Activated naive CD8-positive, alpha-beta T cell treated with anti-CD3 and anti-CD28 coated beads for 36 hours (primary cell): ENCODE measurements around the gene MYBBP1A. TPM values are rescaled to one million over a fixed set of nuclear protein-coding genes. Genes with fewer than 3 reads are reported as not detected.

Experiments used
- DNase-seq: peaks from one replicate; pipeline ENCODE4 v3.0.0; 2021
- H3K27ac Mint-ChIP-seq: one replicate; pipeline ENCODE4 v1.8.0; 2022; ENCODE audit warnings: mild to moderate bottlenecking, moderate library complexity, mixed read lengths
- H3K27me3 Mint-ChIP-seq: one replicate; pipeline ENCODE4 v1.8.0; 2022; ENCODE audit warnings: mild to moderate bottlenecking, mixed read lengths
- H3K36me3 Mint-ChIP-seq: one replicate; pipeline ENCODE4 v1.8.0; 2021; ENCODE audit warnings: mild to moderate bottlenecking, mixed read lengths
- H3K4me1 Mint-ChIP-seq: one replicate; pipeline ENCODE4 v1.8.0; 2021; ENCODE audit warnings: mixed read lengths
- H3K4me3 Mint-ChIP-seq: one replicate; pipeline ENCODE4 v1.8.0; 2022; ENCODE audit warnings: mild to moderate bottlenecking, moderate library complexity, mixed read lengths
- H3K9me3 Mint-ChIP-seq: one replicate; pipeline ENCODE4 v1.8.0; 2022; ENCODE audit warnings: mixed read lengths
- total RNA-seq, 2 experiments: library from RNA; stranded (reverse); gene quantifications; one replicate each; pipeline ENCODE4 v1.2.3, GENCODE V29; 2021

Gene MYBBP1A
- total RNA-seq, 2 experiments from 2014 or later: 174 to 176 TPM

- H3K4me1 Mint-ChIP-seq: peaks cover 9% of the 10 kb centered on the region
- no peak for DNase-seq
- H3K9me3 Mint-ChIP-seq: no peaks in the 10 kb centered on the region
- no peak overlapping the region for H3K4me3 Mint-ChIP-seq
- no peak overlapping the region for H3K27ac Mint-ChIP-seq
- peaks cover 36% of the 10 kb centered on the region for H3K36me3 Mint-ChIP-seq
- no peaks in the 10 kb centered on the region for H3K27me3 Mint-ChIP-seq
Observed at GRCh38 chr17:4550534-4551039, 4.6 kb downstream of the MYBBP1A start.

GRCh38 chr17:4549781-4550533, 5.2 kb downstream of the MYBBP1A start:
- DNase-seq: no peak
- no peak overlapping the region for H3K27ac Mint-ChIP-seq
- H3K4me3 Mint-ChIP-seq: no peak overlapping the region
- no peaks in the 10 kb centered on the region for H3K27me3 Mint-ChIP-seq
- H3K36me3 Mint-ChIP-seq: peaks cover 33% of the 10 kb centered on the region
- H3K9me3 Mint-ChIP-seq: no peaks in the 10 kb centered on the region
- H3K4me1 Mint-ChIP-seq: peaks cover 8% of the 10 kb centered on the region

- Mint-ChIP-seq H3K27ac (no peak overlapping the region), H3K4me1 (peaks cover 6% of the 10 kb centered on the region), H3K27me3 (no peaks in the 10 kb centered on the region), H3K4me3 (no peak overlapping the region), H3K9me3 (no peaks in the 10 kb centered on the region), H3K36me3 (peaks cover 23% of the 10 kb centered on the region)
- no peak for DNase-seq
Observed at GRCh38 chr17:4548721-4549531, 6.3 kb downstream of the MYBBP1A start.

DNA sequence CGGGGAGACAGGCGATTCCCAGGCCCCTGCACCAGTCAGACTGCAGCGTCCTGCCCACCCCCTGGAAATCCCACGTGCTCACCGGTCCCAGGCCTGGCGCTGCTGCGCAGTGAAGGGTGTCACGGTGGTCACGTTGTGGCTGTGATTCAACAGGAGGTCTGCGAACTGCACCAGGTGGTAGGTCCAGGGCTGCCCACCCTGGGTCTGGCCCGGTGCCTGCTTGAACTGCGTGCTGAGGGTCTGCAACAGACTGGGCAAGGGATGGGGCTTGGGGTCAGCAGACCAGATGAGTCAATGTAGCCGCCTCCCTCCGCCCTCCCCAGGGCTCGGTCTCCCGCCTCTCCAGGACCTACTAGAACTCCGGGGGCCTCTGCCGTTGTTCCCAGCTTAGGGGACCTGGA, 7.1 kb downstream of the MYBBP1A start:
- Mint-ChIP-seq H3K36me3 (peaks cover 21% of the 10 kb centered on the region), H3K4me1 (peaks cover 2% of the 10 kb centered on the region), H3K27ac (no peak overlapping the region), H3K9me3 (no peaks in the 10 kb centered on the region), H3K27me3 (no peaks in the 10 kb centered on the region), H3K4me3 (no peak overlapping the region)
- DNase-seq: no peak

DNA sequence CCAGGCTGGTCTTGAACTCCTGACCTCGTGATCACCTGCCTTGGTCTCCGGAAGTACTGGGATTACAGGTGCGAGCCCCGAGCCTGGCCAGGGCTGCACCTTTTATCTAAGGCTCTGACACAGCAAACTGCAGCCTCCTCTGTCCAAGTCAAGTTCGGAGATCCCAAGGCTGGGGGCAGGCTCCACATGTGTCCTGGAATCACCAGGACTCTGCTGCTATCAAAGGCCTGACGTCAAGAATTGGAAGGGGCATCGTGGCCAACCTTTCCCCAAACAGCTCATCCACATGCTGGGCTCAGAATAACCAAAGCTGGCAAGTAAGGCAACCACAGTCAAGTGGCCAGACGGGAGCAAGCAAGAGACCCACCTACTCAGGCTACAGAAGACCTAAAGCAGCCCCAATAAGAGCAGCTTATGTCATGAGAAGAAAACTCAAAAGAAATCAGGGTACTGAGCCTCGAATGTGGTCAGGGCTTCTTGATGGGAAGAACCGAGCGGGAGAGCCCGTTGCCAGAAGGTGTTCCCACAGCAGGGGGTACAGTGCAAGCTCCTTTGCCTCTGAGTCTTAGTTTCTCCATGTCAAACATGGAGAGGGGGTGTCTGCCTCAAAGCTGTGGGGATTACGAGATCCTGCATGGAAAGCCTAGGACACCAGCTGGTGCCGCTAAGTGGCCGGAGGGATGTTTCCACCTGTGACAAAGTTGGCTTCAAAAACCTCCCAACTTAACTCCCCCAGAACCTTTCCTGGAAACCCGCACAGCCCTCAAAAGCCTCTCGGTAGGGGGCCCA, 7.9 kb downstream of the MYBBP1A start:
- no peak for DNase-seq
- H3K4me1 Mint-ChIP-seq: peaks cover 2% of the 10 kb centered on the region
- no peak overlapping the region for H3K27ac Mint-ChIP-seq
- H3K36me3 Mint-ChIP-seq: peaks cover 23% of the 10 kb centered on the region
- H3K4me3 Mint-ChIP-seq: no peak overlapping the region
- no peaks in the 10 kb centered on the region for H3K9me3 Mint-ChIP-seq
- no peaks in the 10 kb centered on the region for H3K27me3 Mint-ChIP-seq

- Mint-ChIP-seq H3K4me3 (no peak overlapping the region), H3K4me1 (no peaks in the 10 kb centered on the region), H3K27me3 (no peaks in the 10 kb centered on the region), H3K27ac (no peak overlapping the region), H3K36me3 (peaks cover 14% of the 10 kb centered on the region), H3K9me3 (no peaks in the 10 kb centered on the region)
- no peak for DNase-seq
Observed at GRCh38 chr17:4545217-4545951, 9.8 kb downstream of the MYBBP1A start.

GRCh38 chr17:4544951-4545216, 10.3 kb downstream of the MYBBP1A start:
- Mint-ChIP-seq H3K4me3 (no peak overlapping the region), H3K9me3 (no peaks in the 10 kb centered on the region), H3K4me1 (no peaks in the 10 kb centered on the region), H3K27me3 (no peaks in the 10 kb centered on the region), H3K36me3 (peaks cover 14% of the 10 kb centered on the region), H3K27ac (no peak overlapping the region)
- DNase-seq: no peak

GRCh38 chr17:4544135-4544950, 10.8 kb downstream of the MYBBP1A start:
- no peaks in the 10 kb centered on the region for H3K9me3 Mint-ChIP-seq
- peaks cover 15% of the 10 kb centered on the region for H3K36me3 Mint-ChIP-seq
- no peaks in the 10 kb centered on the region for H3K27me3 Mint-ChIP-seq
- DNase-seq: no peak
- no peak overlapping the region for H3K4me3 Mint-ChIP-seq
- no peaks in the 10 kb centered on the region for H3K4me1 Mint-ChIP-seq
- H3K27ac Mint-ChIP-seq: no peak overlapping the region

- Mint-ChIP-seq H3K27ac (no peak overlapping the region), H3K9me3 (no peaks in the 10 kb centered on the region), H3K27me3 (no peaks in the 10 kb centered on the region), H3K4me1 (no peaks in the 10 kb centered on the region), H3K36me3 (peaks cover 15% of the 10 kb centered on the region), H3K4me3 (no peak overlapping the region)
- no peak for DNase-seq
Observed at GRCh38 chr17:4543557-4544026, 11.6 kb downstream of the MYBBP1A start.

- H3K4me1 Mint-ChIP-seq: no peaks in the 10 kb centered on the region
- no peaks in the 10 kb centered on the region for H3K9me3 Mint-ChIP-seq
- peaks cover 15% of the 10 kb centered on the region for H3K36me3 Mint-ChIP-seq
- no peak for DNase-seq
- H3K27ac Mint-ChIP-seq: no peak overlapping the region
- H3K4me3 Mint-ChIP-seq: no peak overlapping the region
- H3K27me3 Mint-ChIP-seq: no peaks in the 10 kb centered on the region
Observed at GRCh38 chr17:4542726-4543191, 12.4 kb downstream of the MYBBP1A start.

GRCh38 chr17:4542003-4542725, 13.0 kb downstream of the MYBBP1A start:
- no peak for DNase-seq
- Mint-ChIP-seq H3K4me3 (no peak overlapping the region), H3K36me3 (peaks cover 15% of the 10 kb centered on the region), H3K4me1 (no peaks in the 10 kb centered on the region), H3K27ac (peak overlapping the region; percentile 52), H3K27me3 (no peaks in the 10 kb centered on the region), H3K9me3 (no peaks in the 10 kb centered on the region)

DNA sequence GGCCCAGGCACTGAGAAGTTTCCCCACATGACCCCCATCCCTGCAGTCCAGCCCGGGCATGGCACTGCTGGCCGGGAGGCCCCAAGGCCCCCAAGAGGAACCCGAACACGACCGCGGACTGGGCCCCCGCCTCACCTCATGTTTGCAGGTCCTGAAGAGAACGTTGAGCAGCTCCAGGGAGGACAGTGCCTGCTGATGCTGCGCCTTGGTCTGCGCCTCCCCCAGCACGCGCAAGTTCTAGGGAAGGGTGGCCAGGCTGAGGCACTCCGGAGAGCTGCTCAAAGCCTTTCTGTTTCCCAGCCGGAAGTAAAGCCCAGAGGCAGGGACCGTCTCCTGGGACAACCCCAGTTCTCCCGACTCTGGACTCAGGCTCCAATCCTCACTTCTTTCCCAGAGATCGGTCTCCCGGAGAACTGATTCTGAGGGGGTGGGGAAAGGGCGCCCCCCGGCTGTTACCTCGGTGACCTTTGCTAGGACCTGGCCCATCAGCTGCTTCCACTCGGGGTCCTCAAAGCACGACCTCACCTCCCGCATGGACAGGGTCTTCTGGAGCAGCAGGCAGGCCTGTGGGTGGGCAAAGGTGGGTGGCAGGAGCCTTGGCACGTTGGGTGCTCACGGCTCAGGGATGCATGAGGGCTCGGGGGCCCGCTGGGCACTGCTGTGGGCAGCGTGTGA, 13.7 kb downstream of the MYBBP1A start:
- no peak overlapping the region for H3K4me3 Mint-ChIP-seq
- H3K9me3 Mint-ChIP-seq: no peaks in the 10 kb centered on the region
- peaks cover 12% of the 10 kb centered on the region for H3K36me3 Mint-ChIP-seq
- no peak for DNase-seq
- no peaks in the 10 kb centered on the region for H3K4me1 Mint-ChIP-seq
- no peak overlapping the region for H3K27ac Mint-ChIP-seq
- no peaks in the 10 kb centered on the region for H3K27me3 Mint-ChIP-seq
